GM18873 (cell line): ENCODE measurements around the gene VAMP8.
"Not testable (repeated sequence)": the region's sequence is repeated elsewhere in the genome, so short reads cannot be mapped to it uniquely, and the experiment has no call there.

ENCODE experiments used
- ATAC-seq: cut with Tn5 transposase; IDR thresholded peaks from one replicate; pipeline ENCODE4 v1.9.1; 2021; ENCODE audit warnings: mild to moderate bottlenecking, moderate library complexity, moderate number of reproducible peaks; ENCODE audit not compliant: unreplicated experiment, low FRiP score

VAMP8 gene

DNA sequence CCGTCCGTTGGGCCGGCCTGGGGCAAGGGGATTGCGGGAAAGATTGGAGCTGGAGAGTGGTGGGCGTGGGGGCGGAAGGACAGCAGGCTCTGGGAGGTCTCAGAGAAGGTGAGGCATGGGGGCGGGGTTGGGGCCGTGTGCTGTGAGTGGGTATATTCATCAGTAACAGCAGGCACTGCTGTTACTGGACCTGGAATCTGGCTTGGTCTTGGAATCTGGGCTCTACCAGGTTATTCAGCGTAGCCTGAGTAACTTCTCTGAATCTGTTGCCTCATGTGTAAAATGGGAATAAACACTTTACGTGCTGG is 18.6 kb downstream of the VAMP8 start:
- ATAC-seq: no peak

DNA sequence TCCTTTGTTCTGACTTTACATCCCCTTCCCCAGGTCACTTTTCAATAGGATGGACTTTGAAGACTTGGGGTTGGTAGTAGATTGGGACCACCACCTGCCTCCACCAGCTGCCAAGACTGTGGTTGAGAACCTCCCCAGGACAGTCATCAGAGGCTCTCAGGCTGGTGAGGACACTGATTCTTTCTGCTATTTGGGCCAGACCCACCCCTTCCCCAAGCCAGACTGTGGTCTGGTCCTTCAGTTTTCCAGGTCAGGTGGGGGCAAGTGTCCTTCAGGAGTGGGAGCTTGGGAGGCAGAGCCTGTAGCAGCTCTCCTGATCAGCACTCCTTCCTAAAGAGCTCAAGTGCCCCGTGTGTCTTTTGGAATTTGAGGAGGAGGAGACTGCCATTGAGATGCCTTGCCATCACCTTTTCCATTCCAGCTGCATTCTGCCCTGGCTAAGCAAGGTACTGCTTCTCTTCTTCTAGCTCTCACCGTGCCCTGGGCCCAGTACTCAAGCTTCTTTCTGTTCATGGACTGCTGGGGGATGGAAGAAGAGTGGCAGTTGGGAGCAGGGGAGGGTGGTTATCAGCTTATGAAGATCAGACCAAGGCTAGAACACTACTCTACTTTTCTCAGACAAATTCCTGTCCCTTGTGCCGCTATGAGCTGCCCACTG is 19.2 kb downstream of the VAMP8 start:
- no peak for ATAC-seq

DNA sequence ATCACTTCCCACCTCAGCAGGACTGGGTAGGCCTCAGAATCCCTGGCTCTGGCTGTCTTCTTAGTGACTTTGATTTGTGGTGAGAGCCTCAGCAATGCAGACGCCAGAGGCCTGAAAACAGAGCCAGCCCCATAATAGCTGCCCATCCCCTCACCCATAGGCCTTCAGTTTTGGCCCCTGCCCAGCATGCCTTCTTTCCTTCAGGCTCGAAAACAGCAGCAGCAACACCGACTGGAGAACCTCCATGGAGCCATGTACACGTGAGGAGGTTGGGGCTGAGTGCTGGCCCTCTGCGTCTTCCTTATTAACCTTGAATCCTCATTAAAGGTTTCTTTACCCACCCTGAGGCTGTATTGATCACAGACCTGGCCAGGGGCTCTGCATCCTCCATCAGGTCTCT is 19.9 kb downstream of the VAMP8 start:
- no peak for ATAC-seq

DNA sequence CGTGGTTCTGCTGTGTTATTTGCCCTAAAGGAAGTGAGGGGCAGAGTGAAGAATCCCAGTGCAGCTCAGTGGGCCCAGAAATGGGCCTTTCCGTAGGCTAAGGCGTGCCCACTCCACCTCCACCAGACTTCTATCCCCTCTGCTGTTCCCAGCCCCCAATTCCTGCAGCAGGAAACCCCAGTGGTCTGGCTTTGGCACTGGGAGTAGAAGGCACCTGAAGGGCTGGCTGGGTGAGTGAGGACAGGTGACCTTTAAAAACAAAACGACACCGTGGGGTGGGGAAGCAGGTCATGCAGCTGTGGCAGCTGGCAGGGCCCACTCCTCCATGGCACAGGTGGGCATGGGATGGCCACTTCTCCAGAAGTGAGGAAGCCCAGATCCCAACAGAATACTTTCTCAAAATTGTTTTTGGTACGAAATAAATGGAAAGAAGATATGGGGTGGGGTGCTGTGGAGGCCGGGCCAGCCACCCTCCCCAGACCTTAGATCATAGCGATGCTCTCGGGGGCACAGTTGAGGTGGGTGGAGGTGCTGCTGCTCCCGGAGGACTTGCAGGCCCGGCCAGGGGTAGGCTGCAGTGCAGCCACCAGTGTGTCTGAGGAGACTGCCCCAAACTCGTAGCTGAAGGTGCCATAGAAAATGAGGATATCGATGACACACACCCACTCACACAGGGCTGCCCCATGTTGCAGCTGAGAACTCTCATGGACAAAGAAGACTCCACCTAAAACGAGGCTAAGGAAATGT is 21.4 kb downstream of the VAMP8 start:
- ATAC-seq: no peak

DNA sequence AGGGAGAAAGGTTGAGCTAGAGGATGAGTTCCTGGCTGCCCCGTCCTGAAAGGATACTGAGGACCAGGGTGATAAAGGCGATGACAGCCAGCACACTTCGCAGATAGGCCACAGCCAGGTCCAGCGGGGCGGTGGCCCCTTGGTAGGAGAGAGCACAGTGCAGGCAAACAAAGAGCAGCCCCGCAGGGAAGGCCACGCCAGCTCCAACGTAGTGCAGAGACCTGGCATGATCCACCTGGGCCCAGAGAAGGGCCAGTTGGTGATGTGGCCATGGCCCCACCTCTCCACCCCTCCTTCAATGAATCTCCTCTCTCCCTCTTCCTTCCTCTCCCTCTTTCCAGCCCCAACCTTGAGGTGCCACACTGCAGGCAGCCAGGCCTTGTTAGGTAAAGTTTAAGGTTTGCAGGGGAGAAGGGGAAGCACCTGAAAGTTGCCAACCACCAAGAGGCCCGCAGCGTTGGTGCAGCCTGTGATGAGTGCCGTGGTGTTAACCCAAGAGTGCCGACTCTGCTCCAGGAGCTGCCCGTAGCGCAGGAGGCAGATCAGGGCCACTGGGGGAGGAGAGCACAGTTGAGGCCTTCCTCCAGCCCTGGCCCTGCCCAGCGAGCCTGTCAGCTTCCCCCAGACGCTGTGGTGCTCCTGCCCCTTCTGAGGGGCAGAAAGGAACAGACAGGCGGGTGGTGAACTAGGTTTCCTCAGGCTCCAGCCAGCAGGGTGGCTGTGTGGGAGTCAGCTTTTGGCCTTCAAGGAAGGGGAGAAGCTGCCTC is 22.3 kb downstream of the VAMP8 start:
- ATAC-seq: no peak

DNA sequence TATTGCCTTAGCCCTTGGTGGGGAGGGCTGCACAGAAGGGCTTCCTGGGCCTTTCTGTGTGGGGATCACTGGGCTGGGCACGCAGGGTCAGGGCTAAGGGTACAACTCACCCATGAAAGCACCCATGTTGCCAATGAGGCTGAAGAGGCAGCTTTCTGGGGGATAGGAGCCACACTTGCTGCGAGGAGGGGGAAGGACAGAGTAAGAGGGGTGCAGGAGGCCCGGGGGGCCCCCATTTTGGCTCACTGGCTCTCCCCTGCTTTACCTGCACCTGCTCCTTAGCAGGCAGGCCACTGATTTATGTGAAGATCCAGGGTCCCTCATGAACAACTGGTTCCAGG is 22.8 kb downstream of the VAMP8 start:
- no peak for ATAC-seq

DNA sequence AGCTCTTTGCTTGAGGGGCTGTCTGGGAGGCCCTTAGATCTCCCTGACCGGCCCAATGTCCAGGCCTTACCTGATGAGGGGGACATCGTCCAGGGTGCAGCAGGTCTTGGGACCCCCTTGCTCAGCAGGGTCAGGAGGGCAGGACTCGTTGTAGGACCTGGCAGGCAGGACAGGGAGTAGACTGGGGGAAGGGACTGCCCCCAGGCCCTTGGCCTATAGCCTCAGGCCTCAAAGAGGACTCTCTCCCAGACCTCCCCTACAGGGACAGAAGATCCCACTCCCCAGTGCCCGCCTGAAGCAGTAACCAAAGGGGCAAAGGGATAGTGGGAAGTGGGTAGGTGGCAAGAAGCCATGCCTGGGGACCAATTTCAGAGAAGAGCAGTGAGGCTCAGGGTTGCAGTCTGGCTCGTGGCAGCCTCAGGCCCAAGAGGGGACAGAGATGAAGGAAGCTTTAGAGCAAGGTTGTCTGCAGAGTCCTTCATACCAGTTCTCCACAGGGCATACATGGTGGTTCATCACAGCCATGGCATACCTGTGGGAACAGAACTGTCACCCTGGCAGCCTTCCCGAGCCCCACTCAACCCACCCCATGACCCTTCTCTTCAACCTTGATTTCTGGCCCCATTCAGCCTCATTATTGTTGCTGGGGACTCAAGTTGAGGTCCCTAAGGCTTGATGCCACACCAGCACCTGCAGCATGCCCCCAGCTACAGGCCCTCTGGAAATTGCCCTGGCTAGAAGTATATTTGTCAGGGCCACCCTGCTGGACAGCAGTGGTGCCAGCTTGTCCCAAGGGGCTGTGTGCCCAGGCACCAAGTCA is 23.8 kb downstream of the VAMP8 start:
- ATAC-seq: no peak

DNA sequence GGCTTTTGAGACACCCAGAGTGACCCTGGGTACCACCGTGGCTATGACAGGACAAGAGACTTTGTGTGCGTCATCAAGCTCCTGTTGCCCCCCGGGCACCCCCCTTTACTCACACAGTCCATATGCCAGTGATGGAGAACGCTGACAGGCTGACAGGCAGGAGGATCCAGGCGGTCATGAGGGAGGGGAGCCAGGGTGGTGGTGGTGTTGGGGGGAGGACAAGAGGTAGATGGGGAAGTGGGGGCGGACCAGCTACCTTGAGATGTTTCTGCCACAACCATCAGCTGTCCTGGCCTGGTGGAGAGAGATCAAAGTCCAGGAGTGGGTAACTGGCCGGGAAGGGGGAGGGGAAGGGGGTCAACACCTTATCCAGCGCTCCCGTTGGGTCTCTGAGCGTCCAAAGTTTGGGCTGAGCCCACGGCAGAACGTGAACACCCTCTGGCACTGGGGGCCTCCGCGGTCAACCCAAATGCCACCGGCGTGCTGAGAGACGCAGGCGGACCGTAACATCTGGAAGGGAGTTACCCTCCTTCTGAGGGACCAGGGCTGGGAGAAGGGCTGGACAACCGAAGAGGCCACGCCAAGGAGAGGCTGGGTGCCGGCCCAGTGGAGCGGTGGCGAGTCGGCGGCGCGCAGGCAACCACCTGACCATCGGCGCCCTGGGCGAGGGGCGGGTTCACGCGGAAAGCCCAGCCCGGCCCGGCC is 24.5 kb downstream of the VAMP8 start:
- peak; percentile 31 for ATAC-seq

DNA sequence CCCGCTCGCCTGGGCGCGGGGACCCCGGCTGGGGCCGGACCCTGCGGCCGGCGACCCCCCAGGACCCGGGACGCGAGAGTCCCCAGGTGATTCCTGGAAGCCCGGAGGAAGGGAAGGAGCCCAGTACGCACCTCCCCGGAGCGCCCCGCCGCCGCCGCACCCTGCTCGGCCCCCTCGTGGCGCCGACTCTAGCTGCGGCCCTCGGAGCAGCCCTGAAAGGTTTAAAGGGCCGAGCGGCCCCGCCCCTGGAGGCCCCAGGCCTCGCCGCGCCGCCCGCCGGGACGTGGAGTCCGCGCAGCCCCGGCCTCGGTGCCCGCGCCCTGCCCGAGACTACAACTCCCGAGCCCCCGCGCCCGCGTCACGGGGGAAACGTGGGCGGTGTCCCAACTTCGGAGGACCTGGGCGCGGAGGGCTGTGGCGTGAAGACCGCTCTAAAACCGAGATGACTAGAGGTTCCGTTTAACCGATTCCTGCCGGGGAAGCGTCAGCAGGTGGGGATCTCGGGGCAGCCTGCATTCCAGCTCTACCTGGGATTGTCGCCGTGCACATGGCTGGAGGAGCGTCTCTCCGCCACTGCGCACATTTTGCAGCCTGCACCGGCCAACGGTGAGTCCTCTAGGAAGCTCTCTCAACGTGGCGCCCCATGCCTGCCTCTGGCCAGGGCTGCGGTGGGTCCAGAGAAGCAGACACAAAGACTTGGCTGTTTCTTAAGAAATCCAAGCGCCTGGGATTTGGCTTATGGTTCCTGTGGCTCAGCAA is 25.3 kb downstream of the VAMP8 start, which contains the start of gene TMEM150A:
Gene TMEM150A, minus strand, starts transcription at position 223 of the 759 bp plus-strand sequence. CDS start 750 bp downstream, outside the sequence.
- ATAC-seq: peak; percentile 82

DNA sequence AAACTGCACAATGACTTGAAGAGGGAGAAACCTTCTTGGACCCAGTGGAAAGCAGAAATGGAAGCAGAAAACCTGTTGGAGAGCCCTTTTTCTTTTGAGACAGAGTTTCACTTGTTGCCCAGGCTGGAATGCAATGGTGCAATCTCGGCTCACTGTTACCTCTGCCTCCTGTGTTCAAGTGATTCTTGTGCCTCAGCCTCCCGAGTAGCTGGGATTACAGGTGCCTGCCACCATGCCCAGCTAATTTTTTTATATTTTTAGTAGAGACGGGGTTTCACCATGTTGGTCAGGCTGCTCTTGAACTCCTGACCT is 26.7 kb downstream of the VAMP8 start:
- ATAC-seq: not testable (repeated sequence)

DNA sequence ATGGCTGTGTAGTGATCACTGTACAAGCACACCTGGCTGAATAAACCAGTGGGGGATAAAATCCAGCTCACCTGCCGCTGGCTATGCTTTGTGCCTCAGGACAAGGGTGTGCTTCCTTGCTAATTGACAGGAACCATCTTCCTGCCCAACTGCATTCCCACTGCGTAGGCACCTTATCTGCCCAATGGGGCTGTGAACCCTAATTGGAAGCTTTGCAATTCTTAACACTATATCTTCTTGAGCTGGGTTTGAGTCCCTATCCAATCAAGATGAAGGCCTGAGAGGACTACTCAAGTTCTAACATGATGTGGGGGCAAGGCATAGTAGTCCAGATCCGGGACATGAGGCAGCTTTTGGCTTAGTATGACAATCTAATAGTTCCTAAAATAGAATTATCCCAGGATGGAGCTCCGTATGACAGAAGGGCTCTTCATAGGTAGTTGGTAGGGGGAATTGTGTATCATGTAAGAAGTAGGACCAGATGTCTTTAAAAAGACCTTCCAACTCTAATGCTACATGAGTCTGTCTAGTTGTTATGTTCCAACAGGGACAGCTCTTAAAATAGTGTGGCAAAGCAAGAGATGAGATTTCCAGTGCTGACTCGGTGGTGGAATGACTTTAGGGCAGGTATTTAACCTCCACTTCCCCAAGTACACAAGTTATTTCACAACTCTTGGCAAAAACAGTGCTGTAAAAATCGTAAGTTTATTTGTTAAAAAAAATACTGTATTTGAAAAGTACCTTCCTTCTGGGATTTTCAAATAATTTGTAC is 27.4 kb downstream of the VAMP8 start:
- ATAC-seq: no peak

DNA sequence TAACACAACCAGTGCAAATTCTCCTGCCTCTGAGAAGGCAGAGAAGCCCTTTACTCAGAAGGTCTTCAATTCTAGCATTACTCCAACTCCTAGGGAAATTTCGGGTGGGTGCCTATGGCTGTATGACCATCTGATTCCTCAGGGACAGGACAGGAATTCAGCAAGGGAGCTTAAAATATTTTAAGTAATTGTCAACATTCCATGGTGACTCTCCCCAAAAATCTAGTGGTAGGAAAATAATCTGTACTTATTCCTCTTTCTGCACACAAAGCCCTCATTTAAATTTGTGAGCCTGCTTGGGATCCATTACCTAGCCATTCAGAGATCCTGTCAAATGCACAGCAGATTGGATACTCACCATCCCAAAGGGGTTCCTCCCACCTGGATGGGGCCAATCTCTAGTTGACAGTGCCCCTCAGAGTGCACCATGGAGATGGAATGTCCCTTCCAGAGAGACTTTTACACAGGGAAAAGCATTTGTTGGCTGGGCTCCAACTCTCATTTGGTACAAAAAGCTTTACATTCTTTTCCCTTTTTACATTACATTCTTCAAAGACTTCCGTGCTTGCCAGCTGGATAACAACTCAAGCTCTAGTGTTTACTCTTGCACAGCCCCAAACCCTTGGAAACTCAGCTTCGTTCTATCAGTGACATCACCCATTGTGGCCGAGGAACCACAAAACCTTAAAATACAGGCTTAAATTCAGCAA is 28.2 kb downstream of the VAMP8 start:
- no peak for ATAC-seq

DNA sequence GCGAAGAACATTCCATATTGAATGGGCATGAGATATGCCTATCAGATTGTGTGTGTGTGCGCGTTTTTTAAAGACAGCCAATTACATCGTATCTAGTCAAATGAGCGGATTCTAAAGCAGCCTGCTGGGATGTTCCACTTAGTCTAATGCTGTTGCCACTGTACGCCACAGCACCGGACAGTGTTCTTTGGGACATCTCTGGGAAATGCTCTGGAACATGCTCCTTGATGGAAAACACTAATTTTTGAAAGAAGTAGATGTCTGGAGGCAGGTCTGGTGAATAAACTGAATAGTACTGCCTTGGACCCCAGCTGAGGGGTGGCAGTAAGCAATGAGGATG is 28.7 kb downstream of the VAMP8 start:
- no peak for ATAC-seq

DNA sequence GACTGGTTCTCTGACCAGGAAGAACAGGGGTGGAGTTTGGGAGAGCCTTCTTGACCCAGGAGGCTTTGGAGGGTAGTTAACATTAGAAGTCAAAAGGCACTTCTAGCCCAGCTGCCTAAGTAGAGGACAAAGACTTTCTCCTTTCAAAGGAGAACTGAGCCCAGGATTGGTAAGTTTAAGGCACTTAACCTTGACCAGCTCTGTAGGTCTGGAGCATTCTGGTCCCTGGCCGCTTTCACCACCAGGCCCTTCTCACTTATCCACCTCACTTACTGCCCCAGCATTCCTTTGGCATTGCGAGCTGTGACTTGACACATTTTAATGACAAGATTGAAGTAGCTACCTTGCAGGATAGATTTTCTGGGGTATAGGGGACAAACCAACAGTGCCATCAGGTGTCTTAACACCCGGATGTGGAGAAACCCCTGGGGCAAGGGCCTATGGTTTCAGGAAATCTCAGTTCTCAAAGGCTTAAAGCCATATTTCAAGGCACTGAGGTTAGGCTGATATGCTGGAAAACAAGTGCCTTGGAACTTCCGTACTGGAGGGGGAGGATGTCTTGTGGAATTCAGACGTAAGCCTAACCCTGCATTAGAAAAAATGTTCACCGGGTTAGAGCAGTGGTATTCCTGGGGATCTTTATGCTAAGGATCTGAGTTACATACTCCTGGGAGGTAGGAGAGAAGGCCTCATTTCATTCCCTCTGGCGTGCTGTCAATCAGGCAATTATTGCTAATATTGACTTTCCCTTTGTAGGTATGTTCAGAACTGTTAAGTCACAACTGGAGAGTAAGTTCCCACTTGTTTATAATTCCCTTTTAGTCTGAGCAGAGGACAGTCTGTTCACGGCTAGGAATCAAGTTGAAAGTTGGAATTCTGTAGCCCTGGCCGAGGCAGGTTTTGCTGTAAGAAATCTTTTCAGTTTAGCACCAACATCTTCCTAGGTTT is 30.2 kb downstream of the VAMP8 start:
- no peak for ATAC-seq

DNA sequence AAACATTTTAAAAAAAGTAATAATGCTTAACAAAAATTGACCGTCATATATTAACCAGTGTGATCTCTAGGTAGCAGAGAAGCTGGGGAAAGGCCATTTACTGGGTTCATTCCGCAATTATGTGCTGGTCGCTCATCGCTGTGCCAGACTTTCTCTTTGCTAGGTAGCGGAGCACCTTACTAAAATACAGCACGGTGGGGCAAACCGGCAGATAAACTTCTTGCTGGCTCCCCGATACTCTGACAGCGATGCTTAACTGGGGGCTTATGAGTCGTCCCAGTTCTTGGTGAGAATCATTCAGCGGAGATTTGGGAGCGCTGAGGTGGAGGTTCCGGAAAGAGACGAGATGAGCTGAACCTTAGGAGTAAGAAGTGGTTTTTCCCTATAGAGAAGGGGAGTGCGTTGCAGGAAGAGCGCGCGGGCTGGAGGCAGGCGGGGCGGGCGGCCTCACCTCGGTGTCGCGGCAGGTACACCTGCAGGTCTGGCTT is 33.9 kb downstream of the VAMP8 start:
- peak; percentile 1 for ATAC-seq

DNA sequence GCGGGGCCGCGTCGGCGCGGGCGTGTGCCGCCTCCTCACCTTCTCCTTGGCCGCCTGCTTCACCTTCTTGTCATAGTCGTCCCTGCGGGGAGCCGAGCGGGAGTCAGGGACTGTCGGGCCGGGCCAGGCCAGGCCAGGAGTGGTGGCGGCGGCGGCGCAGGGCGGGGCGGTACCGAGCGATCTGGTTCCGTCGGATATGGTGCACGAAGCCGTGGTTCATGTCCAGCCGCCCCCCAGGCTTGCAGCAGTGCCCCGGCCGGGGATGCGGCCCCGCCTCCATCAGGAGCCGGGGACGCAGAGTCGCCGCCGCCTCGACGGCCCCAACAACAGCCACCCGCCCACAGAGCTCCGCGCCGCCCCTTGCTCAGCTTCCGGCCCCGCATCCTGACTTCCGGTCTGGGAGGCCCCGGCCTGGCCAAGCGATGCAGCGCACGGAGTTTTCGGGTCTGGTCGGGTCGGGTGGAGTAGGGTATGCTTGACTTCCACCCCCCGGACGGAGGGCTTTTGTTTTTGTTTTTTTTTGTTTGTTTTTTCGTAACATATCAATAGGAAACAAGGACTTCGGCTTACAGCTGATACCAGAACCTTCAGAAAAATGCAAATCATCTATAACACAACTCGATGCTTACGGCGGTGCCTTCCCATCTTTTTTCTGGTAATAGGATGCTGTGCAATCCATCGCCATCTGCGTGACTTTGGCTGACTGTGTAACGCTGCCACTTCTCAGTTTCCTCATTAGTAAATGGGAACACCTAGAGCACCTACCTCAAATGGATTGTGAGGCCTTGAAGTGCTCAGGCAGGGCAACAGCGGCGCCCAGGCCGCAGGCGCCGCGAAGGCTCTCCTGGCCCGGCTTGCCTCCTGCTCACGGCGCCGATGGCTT is 34.6 kb downstream of the VAMP8 start, which contains the start of gene C2orf68:
Gene C2orf68, minus strand, starts transcription at position 362 of the 883 bp plus-strand sequence. Its CDS starts 82 bp downstream, at position 280.
- ATAC-seq: peak; percentile 68
